Measurements from ENCODE around the gene SLC12A9.

DNA sequence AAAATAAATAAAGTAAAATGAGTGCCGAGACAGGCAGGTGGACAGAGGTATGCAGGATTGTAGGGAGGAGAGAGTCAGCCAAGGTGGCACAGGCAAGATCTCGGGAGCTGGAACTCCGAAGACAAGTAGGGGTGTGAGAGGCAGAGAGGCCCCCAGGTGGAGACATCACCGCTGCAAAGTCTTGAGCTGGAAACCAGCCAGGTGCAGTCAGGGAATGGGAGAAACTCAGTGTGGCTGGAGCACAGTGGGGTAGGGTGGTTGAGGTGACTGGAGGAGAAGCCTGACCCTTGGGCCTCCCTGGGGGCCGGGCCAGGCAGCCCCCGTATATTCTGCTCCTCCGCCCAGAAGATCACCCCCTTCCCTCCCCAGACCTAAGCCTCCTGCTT lies 29.4 kb upstream of the SLC12A9 start:
- no peak for TF ChIP-seq GATA2 (IDR thresholded peaks at IDR 0.05; ENCODE audit: low read depth, low read length)
- TF ChIP-seq GATA3 (IDR thresholded peaks at IDR 0.05; ENCODE audit: low read depth, low read length) = no peak

Data from SH-SY5Y (cell line).